ENCODE results near the gene CTDSPL2.
"Not testable (repeated sequence)": the region's sequence is repeated elsewhere in the genome, so short reads cannot be mapped to it uniquely, and the experiment has no call there.

CTDSPL2 gene

DNA sequence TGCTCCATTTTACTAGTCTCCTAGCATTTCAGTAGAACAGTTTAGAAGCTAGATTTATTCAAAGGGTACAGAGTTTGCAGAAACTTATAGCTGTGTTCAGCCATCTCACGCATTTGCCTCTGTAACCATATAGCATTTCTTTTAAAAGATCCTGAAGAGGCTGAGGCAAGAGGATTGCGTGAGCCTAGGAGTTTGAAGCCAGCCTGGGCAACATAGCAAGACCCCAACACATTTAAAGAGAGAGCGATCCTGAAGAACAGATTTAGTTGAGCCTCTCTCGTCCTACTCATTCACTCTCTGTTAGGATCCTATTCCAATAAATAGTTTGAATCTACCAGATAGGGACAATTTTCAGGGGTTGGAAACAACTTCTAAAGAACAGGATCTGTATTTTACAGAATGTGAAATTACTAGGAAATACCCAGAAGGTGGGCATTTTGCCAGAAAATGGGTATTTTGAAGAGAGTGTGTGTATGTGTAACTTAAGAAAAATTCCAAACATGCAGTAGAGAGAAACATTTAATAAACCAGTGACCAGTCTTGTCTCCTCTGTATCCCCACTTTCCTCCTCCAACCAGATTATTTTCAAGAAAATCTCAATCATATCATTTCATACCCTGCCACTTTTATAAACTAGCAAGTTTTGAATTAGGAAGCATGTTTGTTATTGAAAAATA is 114.0 kb downstream of the CTDSPL2 start:
- no peak for DNase-seq (ENCODE audit: low spot score)

DNA sequence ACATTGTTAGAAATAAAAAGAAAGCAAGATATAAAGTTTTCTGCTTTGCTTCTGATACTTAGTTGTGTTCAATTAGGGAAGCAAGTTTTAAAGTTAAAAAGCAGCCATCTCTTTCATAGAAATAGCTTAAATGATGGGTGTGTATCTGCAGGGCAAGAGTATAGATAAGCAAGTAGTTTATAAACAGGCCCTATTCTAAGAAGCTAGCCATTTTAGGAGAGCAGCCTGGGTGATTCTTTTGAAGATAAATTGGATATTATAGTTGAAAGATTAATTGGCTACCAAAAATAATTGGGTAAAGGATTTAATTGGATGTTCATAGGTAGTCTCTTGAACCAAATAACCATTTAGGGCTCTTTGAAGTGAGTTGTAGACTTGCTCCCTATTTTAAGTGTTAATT is 115.2 kb downstream of the CTDSPL2 start:
- DNase-seq (ENCODE audit: low spot score): no peak

DNA sequence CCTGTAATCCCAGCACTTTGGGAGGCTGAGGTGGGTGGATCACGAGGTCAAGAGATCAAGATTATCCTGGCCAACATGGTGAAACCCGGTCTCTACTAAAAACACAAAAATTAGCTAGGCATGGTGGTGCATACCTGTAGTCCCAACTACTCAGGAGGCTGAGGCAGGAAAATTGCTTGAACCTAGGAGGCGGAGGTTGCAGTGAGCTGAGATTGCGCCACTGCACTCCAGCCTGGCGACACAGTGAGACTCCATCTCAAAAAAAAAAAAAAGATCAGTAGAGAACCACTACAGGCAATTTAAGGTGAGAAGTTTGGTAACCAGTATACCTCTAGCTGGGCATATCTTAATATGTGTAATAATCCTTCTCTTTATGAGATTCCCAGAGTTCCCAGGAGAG is 117.3 kb downstream of the CTDSPL2 start:
- DNase-seq (ENCODE audit: low spot score): not testable (repeated sequence)

DNA sequence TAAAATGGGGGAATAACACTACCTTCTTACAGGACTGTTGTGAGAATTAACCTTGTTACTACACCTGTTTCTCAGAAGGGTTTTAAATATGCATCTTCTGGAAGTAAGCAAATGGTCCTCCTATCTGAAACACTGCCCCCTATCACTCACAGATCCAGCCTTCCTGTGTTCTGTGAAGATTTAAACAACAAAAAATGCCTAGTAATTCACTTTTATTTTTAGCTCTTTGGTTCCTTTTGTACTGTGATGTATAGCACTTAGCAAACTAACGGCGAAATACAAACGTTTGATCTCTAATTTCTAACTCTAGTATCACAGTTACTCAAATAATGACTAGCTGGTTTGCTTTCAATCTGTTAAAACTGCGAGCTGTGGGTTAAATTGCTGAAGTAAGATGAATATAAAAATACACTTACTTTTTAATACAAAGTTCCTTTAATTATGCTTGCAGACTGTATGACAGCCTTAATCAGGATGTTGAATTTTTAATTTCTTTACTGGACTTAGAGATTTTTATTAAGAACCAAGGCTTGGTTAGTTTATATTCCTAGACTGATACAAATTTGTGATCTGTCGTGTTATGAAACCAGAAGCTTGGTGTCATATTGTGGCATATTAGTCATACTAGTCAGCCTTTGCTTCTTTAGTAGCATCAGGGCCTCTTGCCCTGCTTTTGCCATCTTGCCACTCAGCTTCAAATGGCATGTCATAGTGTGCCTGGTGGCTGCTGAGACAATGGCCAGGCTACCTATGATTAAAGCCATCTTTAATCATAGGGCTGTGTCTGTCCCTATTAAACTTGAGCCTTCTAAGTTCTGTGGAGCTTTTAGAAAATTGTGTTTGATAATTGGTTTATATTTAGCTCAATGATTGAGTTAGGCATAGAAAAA is 118.7 kb downstream of the CTDSPL2 start:
- DNase-seq (ENCODE audit: low spot score): no peak

DNA sequence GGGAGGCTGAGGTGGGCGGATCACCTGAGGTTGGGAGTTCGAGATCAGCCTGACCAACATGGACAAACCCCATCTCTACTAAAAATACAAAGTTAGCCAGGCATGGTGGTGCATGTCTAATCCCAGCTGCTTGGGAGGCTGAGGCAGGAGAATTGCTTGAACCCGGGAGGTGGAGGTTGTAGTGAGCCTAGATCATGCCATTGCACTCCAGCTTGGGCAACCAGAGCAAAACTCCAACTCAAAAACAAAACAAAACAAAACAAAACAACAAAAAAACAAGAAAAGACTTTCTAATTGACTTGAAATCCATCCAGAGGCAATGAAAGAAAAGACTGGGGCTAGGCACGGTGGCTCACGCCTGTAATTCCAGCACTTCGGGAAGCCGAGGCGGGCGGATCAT is 121.7 kb downstream of the CTDSPL2 start:
- DNase-seq (ENCODE audit: low spot score): not testable (repeated sequence)

DNA sequence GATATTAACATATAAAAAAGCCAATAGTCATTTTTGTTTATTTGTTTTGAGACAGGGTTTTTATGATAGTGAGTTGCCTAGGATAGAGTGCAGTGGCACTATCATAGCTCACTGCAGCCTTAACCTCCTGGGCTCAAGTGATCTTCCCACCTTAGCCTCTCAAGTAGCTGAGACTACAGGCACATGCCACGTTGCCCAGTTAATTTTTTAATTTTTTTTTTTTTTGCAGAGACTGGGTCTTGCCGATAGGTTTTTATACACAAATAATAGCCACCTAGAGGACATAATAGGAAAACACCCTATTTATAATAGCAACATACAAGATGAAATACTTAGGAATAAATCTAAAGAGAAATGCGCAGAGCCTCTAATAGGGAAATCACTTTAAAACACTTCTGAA is 122.8 kb downstream of the CTDSPL2 start:
- DNase-seq (ENCODE audit: low spot score): peak; percentile 40

DNA sequence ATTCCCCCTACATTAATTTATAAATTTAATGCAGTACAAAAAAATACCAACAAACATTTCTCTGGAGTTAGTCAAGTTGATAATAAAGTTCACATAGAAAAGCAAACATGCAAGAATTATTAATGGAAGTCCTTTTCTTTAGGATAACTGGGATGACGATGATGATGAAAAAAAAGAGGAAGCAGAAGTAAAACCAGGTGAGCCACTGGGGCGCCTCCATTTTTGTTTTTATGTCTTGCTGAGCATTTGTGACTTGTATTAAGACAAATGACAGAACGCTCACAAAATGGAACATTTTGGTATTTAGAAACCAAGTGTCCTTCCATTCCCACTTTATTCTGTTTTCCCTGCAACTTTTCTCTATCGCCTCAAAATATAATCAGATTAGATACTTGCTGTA is 123.3 kb downstream of the CTDSPL2 start:
- no peak for DNase-seq (ENCODE audit: low spot score)

DNA sequence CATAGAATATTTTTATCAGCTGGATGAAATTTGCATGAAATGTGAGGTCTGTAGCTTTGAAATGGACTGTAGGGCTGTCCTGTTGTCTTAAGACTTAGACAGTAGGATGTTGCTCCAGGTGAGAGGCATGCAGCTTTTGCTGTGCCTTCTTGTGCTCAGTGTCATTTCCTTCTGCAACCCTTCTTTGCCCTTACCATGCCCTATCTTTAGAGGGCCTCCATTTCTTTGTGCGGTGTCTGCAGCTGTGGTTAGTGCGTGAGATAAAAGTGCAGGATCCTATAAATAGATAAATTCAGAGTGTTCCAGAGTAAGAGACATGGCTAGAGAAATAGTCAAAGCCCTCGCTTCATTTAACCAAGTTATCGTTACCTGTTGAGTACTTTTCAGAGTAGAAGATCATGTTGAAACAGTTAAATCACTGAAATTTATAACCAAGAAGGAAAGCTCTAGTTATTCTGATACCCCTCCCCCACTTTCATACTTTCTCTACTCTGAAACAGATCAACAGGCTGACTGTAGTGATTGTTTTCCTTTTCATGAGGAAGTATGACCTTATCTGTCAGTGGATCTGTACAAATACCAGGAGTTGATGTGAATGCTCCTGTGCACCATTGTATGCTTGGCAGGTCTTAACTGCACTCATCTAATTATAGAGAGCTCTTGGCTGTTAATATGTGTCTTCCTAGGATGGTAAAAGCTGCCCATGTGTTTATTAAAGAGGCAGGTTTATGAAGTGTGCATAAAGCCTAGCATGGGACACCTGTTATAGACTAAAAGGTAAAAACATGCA is 127.7 kb downstream of the CTDSPL2 start:
- no peak for DNase-seq (ENCODE audit: low spot score)

DNA sequence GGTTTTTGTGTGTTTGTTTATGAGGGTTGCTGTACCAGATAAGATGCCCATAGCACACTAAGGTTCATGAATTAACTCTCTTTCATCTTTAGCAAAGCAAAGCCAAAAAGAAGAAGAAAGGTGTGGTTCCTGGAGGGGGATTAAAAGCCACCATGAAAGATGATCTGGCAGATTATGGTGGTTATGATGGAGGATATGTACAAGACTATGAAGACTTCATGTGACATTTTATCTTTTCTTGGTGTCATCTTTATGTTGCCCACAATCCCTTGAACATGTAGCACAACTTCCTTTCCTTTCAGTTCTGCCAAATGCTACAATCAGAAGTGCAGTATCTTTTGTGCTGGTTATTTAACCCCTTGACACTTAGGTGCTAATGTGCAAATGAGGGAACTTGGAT is 133.5 kb downstream of the CTDSPL2 start:
- DNase-seq (ENCODE audit: low spot score): not testable (repeated sequence)

DNA sequence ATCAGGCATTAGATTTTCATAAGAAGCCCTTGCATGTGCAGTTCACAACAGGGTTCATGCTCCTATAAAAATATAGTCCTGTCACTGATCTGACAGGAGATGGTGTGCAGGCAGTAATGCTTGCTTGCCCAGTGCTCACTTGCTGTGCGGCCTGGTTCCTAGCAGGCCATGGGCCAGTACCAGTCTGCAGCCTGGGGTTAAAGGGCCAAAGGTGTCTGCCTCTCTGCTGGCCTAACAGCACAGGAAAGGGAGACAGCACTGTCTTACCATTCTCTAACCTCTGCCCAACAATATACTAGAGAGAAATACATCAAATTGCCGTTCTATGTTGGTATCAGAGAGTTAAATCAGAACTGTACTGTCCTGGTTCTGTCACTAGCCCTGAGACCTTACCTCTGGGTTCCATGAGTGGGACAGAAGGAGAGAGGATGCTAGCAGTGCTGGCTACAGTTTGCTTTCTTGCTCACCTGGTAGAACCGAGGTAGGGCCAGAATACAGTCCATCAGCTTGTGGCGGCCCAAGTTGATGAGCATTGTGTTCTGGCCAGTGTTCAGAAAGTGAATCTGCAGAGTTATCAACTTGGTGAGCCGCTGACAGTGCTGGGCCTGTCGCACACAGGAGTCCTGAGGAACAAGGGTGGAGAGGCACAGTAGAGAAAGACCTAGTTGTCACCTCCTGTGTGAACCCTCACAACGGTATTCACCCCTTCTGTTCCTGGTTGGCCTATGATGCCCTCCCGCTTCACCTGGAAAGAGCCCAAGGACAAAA is 138.1 kb downstream of the CTDSPL2 start:
- DNase-seq (ENCODE audit: low spot score): no peak

DNA sequence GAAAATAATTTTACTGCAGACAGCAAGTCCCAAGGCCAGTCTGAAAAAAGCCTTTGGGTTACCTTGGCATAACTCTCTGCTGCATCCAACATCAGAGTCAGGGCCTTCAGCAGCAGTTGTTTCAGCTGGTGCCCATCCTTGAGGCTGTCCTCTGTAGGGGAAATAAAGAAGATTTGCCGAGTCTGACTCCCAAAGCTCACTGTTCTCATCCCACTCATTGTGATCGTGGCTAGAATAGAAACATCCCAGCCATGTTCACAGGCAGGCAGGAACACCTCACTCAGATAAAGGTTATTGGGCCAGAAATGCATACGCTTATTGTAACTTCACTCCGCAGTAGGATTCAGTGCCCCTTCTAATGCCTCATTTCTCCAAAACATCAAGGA is 138.7 kb downstream of the CTDSPL2 start:
- no peak for DNase-seq (ENCODE audit: low spot score)

DNA sequence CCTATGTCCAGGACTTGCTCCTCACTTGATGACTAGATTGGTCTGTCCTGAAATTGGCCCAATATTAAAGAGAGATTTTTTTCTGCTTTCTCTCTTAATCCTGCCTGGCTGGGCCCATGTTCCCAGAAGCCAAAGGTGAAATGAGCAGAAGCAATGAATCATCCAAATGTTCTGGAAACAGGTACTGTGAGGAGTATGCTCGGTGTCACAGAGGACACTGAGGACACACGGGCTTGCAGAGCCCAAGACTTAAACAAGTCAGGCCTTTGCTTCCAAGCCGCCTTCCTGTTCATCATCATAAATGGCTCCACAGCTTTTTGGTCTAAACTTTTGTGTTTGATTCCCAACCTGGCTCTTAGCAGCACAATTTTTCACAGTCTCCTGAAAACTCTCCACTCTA is 140.9 kb downstream of the CTDSPL2 start:
- DNase-seq (ENCODE audit: low spot score): no peak

DNA sequence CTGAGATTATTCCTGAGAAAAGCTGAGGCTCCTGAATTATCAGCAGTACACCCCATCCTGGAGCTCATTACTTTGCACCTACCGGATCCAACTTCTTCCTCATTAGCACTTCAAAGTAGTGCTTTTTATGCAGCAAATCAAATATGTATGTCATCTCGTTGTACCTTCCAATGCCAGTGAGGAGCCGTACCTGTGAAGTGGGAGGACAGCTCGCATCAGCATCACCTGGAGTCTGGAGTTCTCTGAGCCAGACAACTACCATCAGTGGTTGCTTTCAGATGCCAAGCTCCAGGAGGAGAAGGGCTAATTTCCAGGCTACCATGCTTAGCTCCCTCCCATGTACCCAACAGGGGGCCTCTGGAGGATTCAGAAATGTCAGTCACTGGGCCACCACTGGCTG is 141.9 kb downstream of the CTDSPL2 start:
- DNase-seq (ENCODE audit: low spot score): no peak

DNA sequence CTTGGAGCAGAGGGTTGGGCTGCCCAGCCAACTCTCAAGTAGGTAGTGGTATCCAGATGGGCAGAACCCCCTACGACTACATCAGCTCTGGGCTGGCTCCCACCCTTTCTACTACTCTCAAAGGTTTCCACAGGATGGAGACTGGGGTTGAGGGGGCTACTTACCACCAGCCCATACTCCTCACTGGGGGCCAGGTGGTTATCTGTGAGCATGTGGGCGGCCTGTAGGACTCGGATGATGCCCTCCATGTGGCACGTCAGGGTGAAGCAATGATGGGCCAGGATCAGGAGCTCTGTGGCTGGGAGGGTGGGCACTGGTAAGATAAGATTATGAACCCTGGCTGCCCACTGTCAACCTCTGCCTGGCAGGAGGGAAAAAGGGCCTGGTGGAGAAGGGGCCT is 142.9 kb downstream of the CTDSPL2 start:
- DNase-seq (ENCODE audit: low spot score): no peak

DNA sequence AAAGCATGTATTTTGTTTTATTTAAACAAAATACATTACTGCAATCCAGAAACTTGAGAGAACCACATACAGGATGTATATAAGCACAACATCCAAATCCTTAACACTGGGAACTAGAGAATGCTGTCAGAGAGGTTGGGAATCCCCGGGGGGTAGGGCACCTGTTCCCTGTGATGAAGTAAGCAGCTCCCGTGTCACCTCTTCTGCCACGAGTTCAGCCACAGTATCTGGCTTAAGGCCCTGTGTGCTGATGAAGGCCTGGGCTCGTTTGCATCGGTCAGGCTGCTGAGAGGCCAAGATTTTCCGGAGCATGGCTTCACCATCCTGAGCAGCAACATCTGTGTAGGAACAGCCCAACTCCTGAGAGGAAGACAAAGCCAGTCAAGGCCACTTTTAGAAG is 146.0 kb downstream of the CTDSPL2 start:
- DNase-seq (ENCODE audit: low spot score): no peak

DNA sequence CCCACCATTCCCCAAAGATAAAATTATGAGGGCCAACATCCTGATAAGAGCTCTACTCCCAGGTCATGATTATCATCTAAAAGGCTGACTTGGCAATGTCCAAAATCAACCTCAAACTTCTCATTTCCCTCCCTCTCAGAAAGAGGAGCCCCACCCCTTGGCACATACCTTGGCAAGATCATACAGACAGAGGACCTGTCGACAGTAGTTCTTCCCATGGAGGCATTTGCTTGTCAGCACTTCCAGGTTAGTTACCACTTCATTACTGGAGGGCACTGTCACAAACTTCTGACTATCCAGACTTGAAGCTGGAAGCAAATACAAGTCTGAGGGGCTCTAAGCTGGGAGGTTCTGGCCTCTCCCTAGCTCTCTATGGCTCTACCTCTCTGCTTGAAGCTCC is 147.3 kb downstream of the CTDSPL2 start:
- DNase-seq (ENCODE audit: low spot score): no peak

Measured in SW480 (cell line).